Embryonic facial prominence (tissue), 1 donor: ENCODE measurements around the gene ITGA2.
"Not testable (repeated sequence)": the region's sequence is repeated elsewhere in the genome, so short reads cannot be mapped to it uniquely, and the experiment has no call there.

Experiments used
- DNase-seq: peaks from one replicate; pipeline ENCODE4 v3.0.0-alpha.2; 2016; ENCODE audit errors: extremely low spot score

ITGA2 gene

DNA sequence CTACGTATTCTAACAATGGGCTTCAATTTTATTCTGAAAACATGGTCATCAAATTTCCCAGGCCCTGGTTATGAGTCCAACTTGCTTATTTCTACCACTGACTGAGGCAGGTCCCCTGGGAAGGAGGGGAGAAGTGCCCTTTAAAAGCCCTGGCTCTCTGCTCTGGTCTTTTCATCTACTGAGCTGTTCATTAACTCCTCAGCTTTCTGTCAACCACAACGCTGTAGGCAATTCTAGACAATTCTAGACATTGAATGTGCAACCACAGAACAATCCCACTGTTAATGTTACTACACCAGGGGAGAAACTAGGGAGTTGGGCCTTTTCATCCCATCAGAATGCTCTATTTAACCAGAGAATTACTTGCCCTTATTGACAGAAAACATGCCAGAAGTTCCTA, 110.4 kb downstream of the ITGA2 start:
- DNase-seq, result no peak

GRCh38 chr5:53100606-53101005, 111.5 kb downstream of the ITGA2 start:
- DNase-seq, result no peak

DNA sequence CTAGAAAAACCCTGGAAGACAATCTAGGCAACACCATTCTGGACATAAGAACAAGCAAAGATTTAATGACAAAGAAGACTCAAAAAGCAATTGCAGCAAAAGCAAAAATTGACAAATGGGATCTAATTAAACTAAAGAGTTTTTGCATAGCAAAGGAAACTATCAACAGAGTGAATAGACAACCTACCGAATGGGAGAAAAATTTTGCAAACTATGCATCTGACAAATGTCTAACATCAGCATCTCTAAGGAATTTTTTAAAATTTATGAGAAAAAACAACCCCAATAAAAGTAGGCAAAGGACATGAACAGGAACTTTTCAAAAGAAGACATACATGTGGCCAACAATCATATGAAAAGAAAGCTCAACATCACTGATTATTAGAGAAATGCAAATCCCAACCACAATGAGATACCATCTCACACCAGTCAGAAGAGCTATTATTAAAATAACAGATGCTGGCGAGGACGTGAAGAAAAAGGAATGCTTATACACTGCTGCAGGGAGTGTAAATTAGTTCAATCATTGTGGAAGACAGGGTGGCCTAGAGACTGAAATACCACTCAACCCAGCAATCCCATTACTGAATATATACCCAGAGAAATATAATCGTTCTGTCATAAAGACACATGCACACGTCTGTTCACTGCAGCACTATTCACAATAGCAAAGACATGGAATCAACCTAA, 116.6 kb downstream of the ITGA2 start:
- DNase-seq, result no peak

GRCh38 chr5:53109056-53109442, 119.9 kb downstream of the ITGA2 start:
- DNase-seq, result no peak

- DNase-seq, result peak; percentile 72
These were observed 120.4 kb downstream of the ITGA2 start, which contains the start of gene MOCS2 for GRCh38 chr5:53109443-53110127. MOCS2 (minus strand) TSS chr5:53109757; CDS start chr5:53107174, 2,583 bp downstream.

DNA sequence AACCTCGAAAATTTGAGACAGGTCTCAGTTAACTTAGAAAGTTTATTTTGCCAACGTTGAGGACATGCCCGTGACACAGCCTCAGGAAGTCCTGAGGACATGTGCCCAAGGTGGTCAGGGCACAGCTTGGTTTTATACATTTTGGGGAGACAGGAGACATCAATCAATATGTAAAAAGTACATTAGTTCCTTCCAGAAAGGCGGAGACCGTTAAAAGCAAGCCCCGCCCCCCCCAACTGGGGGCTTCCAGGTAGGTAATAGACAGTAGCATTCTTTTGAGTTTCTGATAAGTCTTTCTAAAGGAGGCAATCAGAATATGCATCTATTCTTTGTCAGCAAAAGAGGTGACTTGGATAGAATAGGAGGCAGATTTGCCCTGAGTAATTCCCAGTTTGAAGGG, 121.0 kb downstream of the ITGA2 start:
- DNase-seq, result no peak

GRCh38 chr5:53111139-53111538, 122.0 kb downstream of the ITGA2 start:
- DNase-seq, result no peak

DNA sequence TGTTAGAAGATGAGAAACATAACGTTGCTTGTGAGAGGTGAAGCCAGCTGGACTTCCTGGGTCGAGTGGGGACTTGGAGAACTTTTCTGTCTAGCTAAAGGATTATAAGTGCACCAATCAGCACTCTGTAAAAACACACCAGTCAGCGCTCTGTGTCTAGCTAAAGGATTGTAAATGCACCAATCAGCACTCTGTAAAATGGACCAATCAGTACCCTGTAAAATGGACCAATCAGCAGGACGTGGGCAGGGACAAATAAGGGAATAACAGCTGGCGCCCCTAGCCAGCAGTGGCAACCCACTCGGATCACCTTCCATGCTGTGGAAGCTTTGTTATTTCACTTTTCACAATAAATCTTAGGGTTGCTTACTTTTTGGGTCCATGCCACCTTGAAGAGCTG, 123.2 kb downstream of the ITGA2 start:
- DNase-seq, result not testable (repeated sequence)

- no peak for DNase-seq
These were observed 123.8 kb downstream of the ITGA2 start for GRCh38 chr5:53112909-53113308.

DNA sequence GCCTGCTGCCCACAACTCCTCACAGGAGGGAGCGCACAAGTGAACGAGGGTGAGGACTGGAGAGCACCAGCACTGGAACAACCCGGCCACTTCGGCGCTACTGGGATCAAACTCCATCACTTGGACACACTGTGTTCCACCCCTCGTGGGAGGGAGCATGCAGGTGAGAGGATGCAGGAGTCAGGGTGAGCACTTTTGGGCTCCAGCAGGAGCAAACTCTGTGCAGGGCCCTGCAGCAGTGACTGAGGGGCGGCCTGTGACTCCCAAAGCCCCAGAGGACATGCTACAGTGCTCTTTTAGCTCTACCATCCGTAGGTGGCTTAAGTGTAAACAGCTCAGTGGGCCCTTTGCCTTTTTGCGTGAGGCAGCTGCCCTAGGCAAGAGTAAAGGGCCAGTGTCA, 124.8 kb downstream of the ITGA2 start:
- DNase-seq, result no peak

- DNase-seq, result no peak
These were observed 125.8 kb downstream of the ITGA2 start for GRCh38 chr5:53114988-53115387.

DNA sequence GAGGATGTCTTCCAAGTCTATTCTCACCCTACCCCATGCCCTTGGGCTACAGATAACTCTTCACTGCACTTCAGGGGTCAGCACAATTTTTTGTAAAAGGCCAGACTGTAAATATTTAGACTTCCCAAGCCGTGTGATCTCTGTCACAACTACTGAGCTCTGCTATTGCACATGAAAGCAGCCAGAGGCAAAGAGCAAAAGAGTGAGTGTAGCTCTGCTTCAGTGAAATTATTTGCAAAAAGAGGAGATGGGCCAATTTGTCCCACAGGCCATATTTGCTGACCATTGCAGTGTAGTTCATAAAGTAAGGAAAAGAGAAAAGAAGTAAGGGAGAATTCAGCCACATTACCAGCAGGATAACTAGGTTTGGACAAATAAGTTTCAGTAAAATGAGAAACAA, 127.4 kb downstream of the ITGA2 start:
- DNase-seq, result no peak

- DNase-seq, result no peak
These were observed 129.7 kb downstream of the ITGA2 start for GRCh38 chr5:53118879-53119278.

- no peak for DNase-seq
These were observed 131.0 kb downstream of the ITGA2 start for GRCh38 chr5:53120165-53120564.

DNA sequence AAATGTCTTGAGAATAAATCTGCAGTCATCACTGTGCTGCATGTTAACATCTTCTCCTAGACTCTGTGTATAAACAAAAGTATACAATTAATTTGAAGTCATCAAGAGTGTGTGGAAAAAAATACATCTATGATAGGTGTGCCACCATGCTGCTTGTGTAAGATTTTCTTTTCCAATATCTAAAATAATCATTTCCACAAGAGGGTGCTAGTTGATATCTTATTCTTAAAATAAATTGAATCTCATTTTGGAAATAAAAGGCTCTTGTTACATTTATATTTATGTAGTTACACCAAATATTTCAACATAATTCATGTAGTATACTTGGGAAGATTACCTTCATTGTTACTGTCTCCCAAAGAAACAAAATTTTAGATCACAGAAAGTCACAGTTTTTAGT, 134.6 kb downstream of the ITGA2 start:
- DNase-seq, result no peak

DNA sequence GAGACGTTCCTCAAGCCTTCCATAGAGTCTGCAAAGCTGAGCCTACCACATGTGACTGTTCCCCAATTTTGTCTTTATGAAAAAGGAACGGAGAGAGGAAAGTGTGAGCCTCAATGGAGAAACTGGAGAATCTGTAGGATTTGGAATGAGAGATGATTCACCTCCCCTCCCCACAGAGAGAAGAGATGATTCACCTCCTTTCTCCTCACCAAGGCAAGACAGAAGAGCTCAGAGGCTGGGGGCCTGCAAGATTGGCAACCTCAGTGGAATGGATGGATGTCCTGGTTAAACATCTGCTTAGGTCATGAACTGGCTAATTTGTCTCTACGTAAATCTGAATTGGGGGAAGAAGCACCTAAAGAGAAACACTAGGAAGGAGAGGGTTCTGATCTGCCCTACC, 137.4 kb downstream of the ITGA2 start:
- no peak for DNase-seq

- no peak for DNase-seq
These were observed 138.0 kb downstream of the ITGA2 start for GRCh38 chr5:53127107-53127506.

GRCh38 chr5:53128481-53128880, 139.3 kb downstream of the ITGA2 start:
- no peak for DNase-seq

- no peak for DNase-seq
These were observed 141.1 kb downstream of the ITGA2 start for GRCh38 chr5:53130266-53130665.

GRCh38 chr5:53133020-53133419, 143.9 kb downstream of the ITGA2 start:
- DNase-seq, result no peak
